K562 (cell line): Measurements from ENCODE around the gene PIGX. TPM values are rescaled to one million over a fixed set of nuclear protein-coding genes. Genes with fewer than 3 reads are reported as not detected.
A peak's percentile ranks its signal among the peaks of the same experiment; 100 is the strongest.

ENCODE experiments used
- CCNT2 ChIP-seq: IDR thresholded peaks from 2 replicates; pipeline ENCODE4 v1.6.1; 2011; ENCODE audit warnings: borderline replicate concordance, low read depth, mild to moderate bottlenecking, moderate library complexity, mixed read lengths, low read length; ENCODE audit not compliant: insufficient read length; ENCODE audit errors: extremely low read depth
- HNRNPH1 ChIP-seq: fragments of 200-400 bp; formaldehyde crosslinking; optimal IDR thresholded peaks from 2 replicates; pipeline ENCODE3; 2017; ENCODE audit warnings: low read depth, mild to moderate bottlenecking, low read length, moderate library complexity
- HNRNPLL ChIP-seq: fragments of 200-400 bp; formaldehyde crosslinking; IDR thresholded peaks from 2 replicates; pipeline ENCODE4 v1.6.1; 2017; ENCODE audit warnings: low read length, low read depth, mild to moderate bottlenecking; ENCODE audit not compliant: poor library complexity, severe bottlenecking
- RB1 ChIP-seq: fragments of 450-650 bp; IDR thresholded peaks from 2 replicates; pipeline ENCODE4 v1.6.1; 2017; ENCODE audit warnings: low read depth, mild to moderate bottlenecking
- SMARCB1 ChIP-seq: IDR thresholded peaks from 2 replicates; pipeline ENCODE4 v1.6.1; 2011; ENCODE audit warnings: improper control_type of control experiment, low read depth; ENCODE audit not compliant: insufficient read length
- SMARCC2 ChIP-seq: fragments of 450-650 bp; IDR thresholded peaks from 2 replicates; pipeline ENCODE4 v1.6.1; 2017; ENCODE audit warnings: antibody characterized with exemption, moderate library complexity, mild to moderate bottlenecking, low read depth
- ZNF3 ChIP-seq: fragments of 250-450 bp; sonication (Bioruptor Pico); IDR thresholded peaks from 2 replicates; pipeline ENCODE4 v1.5.0; 2021; ENCODE audit warnings: mild to moderate bottlenecking, moderate library complexity
- ZNF445 ChIP-seq: fragments of 250-450 bp; sonication (Bioruptor Pico); IDR thresholded peaks from 2 replicates; pipeline ENCODE4 v1.4.0; 2020; ENCODE audit warnings: low read depth, mild to moderate bottlenecking, moderate library complexity
- ZNF644 ChIP-seq: fragments of 200-800 bp; sonication (Bioruptor generic); IDR thresholded peaks from 2 replicates; pipeline ENCODE4 v1.6.1; 2016; ENCODE audit warnings: low read depth, missing genetic modification characterization, missing compliant biosample characterization
- ZSCAN29 ChIP-seq: fragments of 450-650 bp; IDR thresholded peaks from 2 replicates; pipeline ENCODE4 v1.6.1; 2017
- polyA plus RNA-seq, 8 experiments: library from polyadenylated mRNA; depleted of rRNA in 4 of 8; stranded (reverse) in 5 of 8; unstranded in 3 of 8; fragments of >200 nt; fragmentation: Nextera tagmentation in 2 of 8; fragmentation: Illumina TruSeq in 1 of 8; extraction: Ambion mirVana in 2 of 8; extraction: Trizol in 1 of 8; gene quantifications; 2 replicates each; pipeline versions ENCODE4 v1.2.1 to v1.2.3, GENCODE V29; 2011 to 2014; ENCODE audit warnings: inconsistent platforms in 1 of 8, missing spikeins in 1 of 8
- total RNA-seq, 7 experiments: library from RNA; depleted of rRNA in 6 of 7; stranded (reverse); fragments of >200 nt in 6 of 7; fragmentation: Illumina TruSeq in 2 of 7; extraction: Trizol in 2 of 7; gene quantifications; 2 replicates each; pipeline versions ENCODE4 v1.2.1 to v1.2.3, GENCODE V29; 2011 to 2021; ENCODE audit warnings: low replicate concordance in 1 of 7
- TF ChIP-seq, protein P1 (sequence below), 2 experiments: fragments of 150-350 bp in 1 of 2; IDR thresholded peaks; 2 replicates each; pipeline ENCODE4 v1.6.1; 2012 to 2016; ENCODE audit warnings: low read depth in 2 of 2, low read length in 2 of 2, mild to moderate bottlenecking in 1 of 2, moderate library complexity in 1 of 2
- TF ChIP-seq, protein P2 (sequence below): fragments of 250-450 bp; sonication (Bioruptor Pico); IDR thresholded peaks from 2 replicates; pipeline ENCODE4 v1.5.0; 2021; ENCODE audit warnings: mild to moderate bottlenecking, borderline replicate concordance
- TF ChIP-seq, protein P3 (sequence below): fragments of 450-650 bp; IDR thresholded peaks from 2 replicates; pipeline ENCODE4 v1.6.1; 2016; ENCODE audit warnings: low read depth, mild to moderate bottlenecking, moderate library complexity
- TF ChIP-seq, protein P4 (sequence below), 2 experiments: IDR thresholded peaks in 1 of 2; conservative IDR thresholded peaks in 1 of 2; 2 replicates each; pipeline ENCODE4 v1.6.1; 2016; ENCODE audit warnings: low read depth in 2 of 2, mild to moderate bottlenecking in 1 of 2, missing compliant biosample characterization in 1 of 2, missing genetic modification characterization in 1 of 2, moderate library complexity in 1 of 2

The PIGX gene
- total and polyA plus RNA-seq, 9 of the 15 experiments (the other 6 are each of a cell fraction or from before 2014, with no cell fraction given), result 3.7 to 36.3 (median 26.9) TPM

DNA sequence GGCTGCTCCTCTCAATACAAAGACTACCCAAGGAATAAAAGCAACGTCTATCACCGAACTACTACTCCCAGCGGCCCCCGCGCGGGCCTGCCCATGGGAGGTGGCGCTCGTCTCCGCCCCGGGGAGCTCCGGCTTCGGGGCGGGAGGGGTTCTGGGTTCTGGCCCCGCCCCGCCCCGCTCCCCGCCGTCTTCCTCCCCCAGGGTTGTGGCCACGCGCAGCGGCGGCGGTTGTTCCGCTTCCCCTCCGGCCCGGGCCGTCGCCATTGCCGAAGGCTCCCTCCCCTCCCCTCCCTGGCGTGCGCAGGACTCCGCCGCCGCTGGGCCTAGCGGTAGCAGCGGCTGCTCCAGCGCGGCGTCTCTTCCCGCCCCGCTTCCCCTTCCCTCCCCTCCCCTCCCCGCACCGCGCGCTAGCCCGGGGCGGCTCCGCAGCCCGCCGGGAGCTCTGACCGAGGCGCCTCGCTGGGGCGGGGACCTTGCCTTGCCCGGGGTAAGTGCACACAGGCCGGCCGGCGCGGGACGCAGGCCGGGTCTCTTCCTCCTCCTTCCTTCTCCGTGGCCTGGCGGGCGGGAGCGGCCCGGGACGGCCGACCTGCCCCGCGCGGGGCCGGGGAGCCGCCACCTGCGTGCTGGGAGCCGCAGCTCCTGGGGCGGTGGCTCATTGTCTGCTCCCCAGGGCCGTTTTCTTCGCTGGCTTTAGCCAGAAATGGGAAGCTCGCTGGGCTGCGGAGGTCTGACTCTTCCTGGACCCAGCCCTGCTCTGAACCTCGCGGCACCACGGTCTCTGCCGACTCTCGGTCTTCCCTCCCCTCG, 27.7 kb downstream of the PIGX start, which contains the start of gene PAK2 (continued):
- TF ChIP-seq, protein P1, sequence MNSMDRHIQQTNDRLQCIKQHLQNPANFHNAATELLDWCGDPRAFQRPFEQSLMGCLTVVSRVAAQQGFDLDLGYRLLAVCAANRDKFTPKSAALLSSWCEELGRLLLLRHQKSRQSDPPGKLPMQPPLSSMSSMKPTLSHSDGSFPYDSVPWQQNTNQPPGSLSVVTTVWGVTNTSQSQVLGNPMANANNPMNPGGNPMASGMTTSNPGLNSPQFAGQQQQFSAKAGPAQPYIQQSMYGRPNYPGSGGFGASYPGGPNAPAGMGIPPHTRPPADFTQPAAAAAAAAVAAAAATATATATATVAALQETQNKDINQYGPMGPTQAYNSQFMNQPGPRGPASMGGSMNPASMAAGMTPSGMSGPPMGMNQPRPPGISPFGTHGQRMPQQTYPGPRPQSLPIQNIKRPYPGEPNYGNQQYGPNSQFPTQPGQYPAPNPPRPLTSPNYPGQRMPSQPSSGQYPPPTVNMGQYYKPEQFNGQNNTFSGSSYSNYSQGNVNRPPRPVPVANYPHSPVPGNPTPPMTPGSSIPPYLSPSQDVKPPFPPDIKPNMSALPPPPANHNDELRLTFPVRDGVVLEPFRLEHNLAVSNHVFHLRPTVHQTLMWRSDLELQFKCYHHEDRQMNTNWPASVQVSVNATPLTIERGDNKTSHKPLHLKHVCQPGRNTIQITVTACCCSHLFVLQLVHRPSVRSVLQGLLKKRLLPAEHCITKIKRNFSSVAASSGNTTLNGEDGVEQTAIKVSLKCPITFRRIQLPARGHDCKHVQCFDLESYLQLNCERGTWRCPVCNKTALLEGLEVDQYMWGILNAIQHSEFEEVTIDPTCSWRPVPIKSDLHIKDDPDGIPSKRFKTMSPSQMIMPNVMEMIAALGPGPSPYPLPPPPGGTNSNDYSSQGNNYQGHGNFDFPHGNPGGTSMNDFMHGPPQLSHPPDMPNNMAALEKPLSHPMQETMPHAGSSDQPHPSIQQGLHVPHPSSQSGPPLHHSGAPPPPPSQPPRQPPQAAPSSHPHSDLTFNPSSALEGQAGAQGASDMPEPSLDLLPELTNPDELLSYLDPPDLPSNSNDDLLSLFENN (IDR thresholded peaks at IDR 0.05; ENCODE audit: low read depth in 2 of 2, low read length in 2 of 2), result 0 out of 4 replicates have a peak, but pooled peaks of 1 of the 2 experiments have one; percentile 12
- TF ChIP-seq ZNF3 (no peak), SMARCB1 (no peak), CCNT2 (peak; percentile 52), HNRNPLL (peak; percentile 62), ZNF644 (no peak; the same call in 1 of the 2 replicates), SMARCC2 (no peak), ZNF445 (CRISPR knock-in tag) (no peak), ZSCAN29 (no peak), RB1 (peak; percentile 65; the same call in 1 of the 2 replicates), HNRNPH1 (no peak)
- TF ChIP-seq, protein P2, sequence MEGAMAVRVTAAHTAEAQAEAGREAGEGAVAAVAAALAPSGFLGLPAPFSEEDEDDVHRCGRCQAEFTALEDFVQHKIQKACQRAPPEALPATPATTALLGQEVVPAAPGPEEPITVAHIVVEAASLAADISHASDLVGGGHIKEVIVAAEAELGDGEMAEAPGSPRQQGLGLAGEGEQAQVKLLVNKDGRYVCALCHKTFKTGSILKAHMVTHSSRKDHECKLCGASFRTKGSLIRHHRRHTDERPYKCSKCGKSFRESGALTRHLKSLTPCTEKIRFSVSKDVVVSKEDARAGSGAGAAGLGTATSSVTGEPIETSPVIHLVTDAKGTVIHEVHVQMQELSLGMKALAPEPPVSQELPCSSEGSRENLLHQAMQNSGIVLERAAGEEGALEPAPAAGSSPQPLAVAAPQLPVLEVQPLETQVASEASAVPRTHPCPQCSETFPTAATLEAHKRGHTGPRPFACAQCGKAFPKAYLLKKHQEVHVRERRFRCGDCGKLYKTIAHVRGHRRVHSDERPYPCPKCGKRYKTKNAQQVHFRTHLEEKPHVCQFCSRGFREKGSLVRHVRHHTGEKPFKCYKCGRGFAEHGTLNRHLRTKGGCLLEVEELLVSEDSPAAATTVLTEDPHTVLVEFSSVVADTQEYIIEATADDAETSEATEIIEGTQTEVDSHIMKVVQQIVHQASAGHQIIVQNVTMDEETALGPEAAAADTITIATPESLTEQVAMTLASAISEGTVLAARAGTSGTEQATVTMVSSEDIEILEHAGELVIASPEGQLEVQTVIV (CRISPR knock-in tag), result no peak
- TF ChIP-seq, protein P3, sequence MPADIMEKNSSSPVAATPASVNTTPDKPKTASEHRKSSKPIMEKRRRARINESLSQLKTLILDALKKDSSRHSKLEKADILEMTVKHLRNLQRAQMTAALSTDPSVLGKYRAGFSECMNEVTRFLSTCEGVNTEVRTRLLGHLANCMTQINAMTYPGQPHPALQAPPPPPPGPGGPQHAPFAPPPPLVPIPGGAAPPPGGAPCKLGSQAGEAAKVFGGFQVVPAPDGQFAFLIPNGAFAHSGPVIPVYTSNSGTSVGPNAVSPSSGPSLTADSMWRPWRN, result peak; percentile 54; the same call in 1 of the 2 replicates
- TF ChIP-seq, protein P4, sequence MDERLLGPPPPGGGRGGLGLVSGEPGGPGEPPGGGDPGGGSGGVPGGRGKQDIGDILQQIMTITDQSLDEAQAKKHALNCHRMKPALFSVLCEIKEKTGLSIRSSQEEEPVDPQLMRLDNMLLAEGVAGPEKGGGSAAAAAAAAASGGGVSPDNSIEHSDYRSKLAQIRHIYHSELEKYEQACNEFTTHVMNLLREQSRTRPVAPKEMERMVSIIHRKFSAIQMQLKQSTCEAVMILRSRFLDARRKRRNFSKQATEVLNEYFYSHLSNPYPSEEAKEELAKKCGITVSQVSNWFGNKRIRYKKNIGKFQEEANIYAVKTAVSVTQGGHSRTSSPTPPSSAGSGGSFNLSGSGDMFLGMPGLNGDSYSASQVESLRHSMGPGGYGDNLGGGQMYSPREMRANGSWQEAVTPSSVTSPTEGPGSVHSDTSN (CRISPR knock-in tag; IDR thresholded peaks at IDR 0.05; ENCODE audit: low read depth), result no peak
- TF ChIP-seq, protein P4 (tag; conservative IDR thresholded peaks at IDR 0.05; ENCODE audit: low read depth), result no peak
